Testis (tissue), 2 donors: ENCODE results near the gene SND1.

Source experiments
- POLR2A ChIP-seq: fragments of 450-650 bp; IDR thresholded peaks from one replicate; pipeline ENCODE4 v1.6.1; 2017; ENCODE audit warnings: antibody characterized with exemption, mild to moderate bottlenecking, moderate library complexity
- TF ChIP-seq, protein P1 (sequence below), 3 experiments: fragments of 450-650 bp in 2 of 3; fragments of 200-600 bp in 1 of 3; sonication (generic) in 1 of 3; IDR thresholded peaks; one replicate each; pipeline ENCODE4 v1.5.1; 2016 to 2019; ENCODE audit warnings: antibody characterized with exemption in 3 of 3, mild to moderate bottlenecking in 2 of 3, moderate library complexity in 1 of 3

DNA sequence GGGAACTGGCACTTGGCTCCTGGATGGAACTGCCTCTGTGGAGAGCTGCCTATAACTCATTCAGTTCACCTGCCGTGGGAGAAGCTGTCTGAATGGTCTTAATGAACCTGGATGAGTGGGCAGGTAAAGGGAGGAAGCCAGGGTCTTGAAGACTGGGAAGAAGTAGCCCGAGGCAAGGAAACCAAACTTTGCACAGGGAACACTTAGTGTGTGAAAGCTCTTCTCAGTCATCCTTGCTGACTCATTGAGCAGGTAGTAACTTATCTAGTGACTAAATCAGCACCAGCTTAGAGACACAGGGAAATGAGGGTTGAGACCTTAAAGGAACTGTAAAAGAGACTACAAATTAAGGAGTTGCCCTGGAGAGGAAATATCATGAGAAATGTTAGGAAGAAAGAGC lies 369.4 kb downstream of the SND1 start:
- no peak for TF ChIP-seq POLR2A
- TF ChIP-seq, protein P1, sequence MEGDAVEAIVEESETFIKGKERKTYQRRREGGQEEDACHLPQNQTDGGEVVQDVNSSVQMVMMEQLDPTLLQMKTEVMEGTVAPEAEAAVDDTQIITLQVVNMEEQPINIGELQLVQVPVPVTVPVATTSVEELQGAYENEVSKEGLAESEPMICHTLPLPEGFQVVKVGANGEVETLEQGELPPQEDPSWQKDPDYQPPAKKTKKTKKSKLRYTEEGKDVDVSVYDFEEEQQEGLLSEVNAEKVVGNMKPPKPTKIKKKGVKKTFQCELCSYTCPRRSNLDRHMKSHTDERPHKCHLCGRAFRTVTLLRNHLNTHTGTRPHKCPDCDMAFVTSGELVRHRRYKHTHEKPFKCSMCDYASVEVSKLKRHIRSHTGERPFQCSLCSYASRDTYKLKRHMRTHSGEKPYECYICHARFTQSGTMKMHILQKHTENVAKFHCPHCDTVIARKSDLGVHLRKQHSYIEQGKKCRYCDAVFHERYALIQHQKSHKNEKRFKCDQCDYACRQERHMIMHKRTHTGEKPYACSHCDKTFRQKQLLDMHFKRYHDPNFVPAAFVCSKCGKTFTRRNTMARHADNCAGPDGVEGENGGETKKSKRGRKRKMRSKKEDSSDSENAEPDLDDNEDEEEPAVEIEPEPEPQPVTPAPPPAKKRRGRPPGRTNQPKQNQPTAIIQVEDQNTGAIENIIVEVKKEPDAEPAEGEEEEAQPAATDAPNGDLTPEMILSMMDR (IDR thresholded peaks at IDR 0.05): no peak
